Neural progenitor cell (in vitro differentiated cells): Measurements from ENCODE around the gene HPSE2. TPM values are rescaled to one million over a fixed set of nuclear protein-coding genes. Genes with fewer than 3 reads are reported as not detected.

ENCODE experiments used
- DNase-seq: peaks from one replicate; pipeline ENCODE4 v3.0.0-alpha.2; 2016; ENCODE audit warnings: low spot score
- H2AFZ ChIP-seq: fragments of 200-600 bp; sonication (generic); replicated peaks from 2 replicates; pipeline ENCODE4 v1.6.1; 2016; ENCODE audit warnings: antibody characterized with exemption
- H3F3A ChIP-seq: fragments of 200-600 bp; sonication (generic); 2 replicates; pipeline ENCODE4 v1.6.1; 2016; ENCODE audit warnings: antibody characterized with exemption, low read depth
- H3K27ac ChIP-seq: fragments of 200-600 bp; sonication (generic); 2 replicates; pipeline ENCODE4 v1.5.1; 2016; ENCODE audit warnings: mild to moderate bottlenecking
- H3K27me3 ChIP-seq: fragments of 200-600 bp; sonication (generic); 2 replicates; pipeline ENCODE4 v1.6.1; 2016; ENCODE audit warnings: mild to moderate bottlenecking, moderate library complexity
- H3K36me3 ChIP-seq: fragments of 200-600 bp; sonication (generic); 2 replicates; pipeline ENCODE4 v1.5.1; 2016
- H3K4me1 ChIP-seq: fragments of 200-600 bp; sonication (generic); 2 replicates; pipeline ENCODE4 v1.6.1; 2016; ENCODE audit warnings: mixed run types
- H3K4me2 ChIP-seq: fragments of 200-600 bp; sonication (generic); 2 replicates; pipeline ENCODE4 v1.6.1; 2016
- H3K4me3 ChIP-seq: fragments of 200-600 bp; sonication (generic); 2 replicates; pipeline ENCODE4 v1.5.1; 2016
- H3K79me2 ChIP-seq: fragments of 200-600 bp; sonication (generic); 2 replicates; pipeline ENCODE4 v1.6.1; 2016; ENCODE audit warnings: low read depth
- H3K9ac ChIP-seq: fragments of 200-600 bp; sonication (generic); 2 replicates; pipeline ENCODE4 v1.6.1; 2016
- H3K9me3 ChIP-seq: fragments of 200-600 bp; sonication (generic); 2 replicates; pipeline ENCODE4 v1.5.1; 2016; ENCODE audit warnings: low read depth
- H4K20me1 ChIP-seq: fragments of 200-600 bp; sonication (generic); 2 replicates; pipeline ENCODE4 v1.6.1; 2016; ENCODE audit warnings: low read depth
- H3K27ac Mint-ChIP-seq: 3 replicates; pipeline ENCODE4 v1.8.0; 2021; ENCODE audit warnings: mixed read lengths
- H3K27me3 Mint-ChIP-seq: 2 replicates; pipeline ENCODE4 v1.8.0; 2022; ENCODE audit warnings: low read depth, mild to moderate bottlenecking, inconsistent platforms, moderate library complexity, mixed read lengths; ENCODE audit not compliant: insufficient read depth
- H3K36me3 Mint-ChIP-seq: 3 replicates; pipeline ENCODE4 v1.8.0; 2021; ENCODE audit warnings: mixed read lengths
- H3K4me1 Mint-ChIP-seq: 3 replicates; pipeline ENCODE4 v1.8.0; 2021; ENCODE audit warnings: mixed read lengths
- H3K4me3 Mint-ChIP-seq: 3 replicates; pipeline ENCODE4 v1.8.0; 2021; ENCODE audit warnings: mild to moderate bottlenecking, moderate library complexity, mixed read lengths
- H3K9me3 Mint-ChIP-seq: 3 replicates; pipeline ENCODE4 v1.8.0; 2020; ENCODE audit warnings: mixed read lengths
- CTCF ChIP-seq: fragments of 200-600 bp; sonication (generic); IDR thresholded peaks from 2 replicates; pipeline ENCODE4 v1.5.1; 2017; ENCODE audit warnings: antibody characterized with exemption, mild to moderate bottlenecking
- EZH2 ChIP-seq: fragments of 200-600 bp; sonication (generic); IDR thresholded peaks from 2 replicates; pipeline ENCODE4 v1.6.1; 2017; ENCODE audit warnings: antibody characterized with exemption, mild to moderate bottlenecking, moderate library complexity
- EZH2phosphoT487 ChIP-seq: fragments of 200-600 bp; sonication (generic); IDR thresholded peaks from 2 replicates; pipeline ENCODE4 v1.6.1; 2017; ENCODE audit warnings: antibody characterized with exemption
- total RNA-seq: library from RNA; depleted of rRNA; stranded (reverse); fragments of >200 nt; gene quantifications from 2 replicates; pipeline ENCODE4 v1.2.3, GENCODE V29; 2015; ENCODE audit warnings: low replicate concordance

Gene HPSE2
- total RNA-seq, 1 donor from 2014 or later, result 3.4 TPM

- Histone ChIP-seq H3K4me3 (no peak overlapping the region), H3K4me2 (no peak overlapping the region), H3K79me2 (no peaks in the 10 kb centered on the region), H3F3A (no peaks in the 10 kb centered on the region), H3K9me3 (no peaks in the 10 kb centered on the region), H3K36me3 (no peaks in the 10 kb centered on the region), H3K9ac (no peak overlapping the region), H2AFZ (no peak overlapping the region), H4K20me1 (no peaks in the 10 kb centered on the region), H3K4me1 (no peaks in the 10 kb centered on the region), H3K27ac (no peak overlapping the region), H3K27me3 (no peaks in the 10 kb centered on the region)
- H3K4me3 Mint-ChIP-seq, result no peak overlapping the region
- TF ChIP-seq CTCF, result no peak
- TF ChIP-seq EZH2, result no peak
- no peaks in the 10 kb centered on the region for H3K36me3 Mint-ChIP-seq
- DNase-seq, result no peak
- no peaks in the 10 kb centered on the region for H3K27me3 Mint-ChIP-seq
- H3K4me1 Mint-ChIP-seq, result no peaks in the 10 kb centered on the region
- no peak overlapping the region for H3K27ac Mint-ChIP-seq
- H3K9me3 Mint-ChIP-seq, result no peaks in the 10 kb centered on the region
Measured at GRCh38 chr10:98486421-98486820, 749.2 kb downstream of the HPSE2 start.

- Mint-ChIP-seq H3K4me3 (no peak overlapping the region), H3K27me3 (no peaks in the 10 kb centered on the region)
Measured at GRCh38 chr10:98485959-98486358, 749.7 kb downstream of the HPSE2 start.

GRCh38 chr10:98483658-98484057 is 752.0 kb downstream of the HPSE2 start:
- Histone ChIP-seq H3F3A (no peaks in the 10 kb centered on the region), H3K79me2 (no peaks in the 10 kb centered on the region), H2AFZ (no peak overlapping the region), H3K27ac (no peak overlapping the region), H3K9me3 (no peaks in the 10 kb centered on the region), H3K4me3 (no peak overlapping the region), H3K36me3 (no peaks in the 10 kb centered on the region), H3K27me3 (no peaks in the 10 kb centered on the region), H3K9ac (no peak overlapping the region), H3K4me1 (no peaks in the 10 kb centered on the region), H3K4me2 (no peak overlapping the region), H4K20me1 (no peaks in the 10 kb centered on the region)
- no peaks in the 10 kb centered on the region for H3K27me3 Mint-ChIP-seq
- H3K4me1 Mint-ChIP-seq, result peaks cover 4% of the 10 kb centered on the region
- no peak overlapping the region for H3K27ac Mint-ChIP-seq
- H3K9me3 Mint-ChIP-seq, result no peaks in the 10 kb centered on the region
- no peak for TF ChIP-seq EZH2
- no peak for TF ChIP-seq CTCF
- no peak for TF ChIP-seq EZH2phosphoT487
- no peaks in the 10 kb centered on the region for H3K36me3 Mint-ChIP-seq
- no peak overlapping the region for H3K4me3 Mint-ChIP-seq
- DNase-seq, result no peak

More at GRCh38 chr10:98485959-98486358, 749.7 kb downstream of the HPSE2 start:
- no peak overlapping the region for H3K4me3 ChIP-seq
- no peak overlapping the region for H3K9ac ChIP-seq
- H3K27me3 ChIP-seq, result no peaks in the 10 kb centered on the region
- no peak overlapping the region for H3K27ac Mint-ChIP-seq
- no peaks in the 10 kb centered on the region for H3K4me1 ChIP-seq
- H3K36me3 Mint-ChIP-seq, result no peaks in the 10 kb centered on the region
- H3K9me3 Mint-ChIP-seq, result no peaks in the 10 kb centered on the region
- H3K4me2 ChIP-seq, result no peak overlapping the region
- H3K36me3 ChIP-seq, result no peaks in the 10 kb centered on the region
- no peak overlapping the region for H3K27ac ChIP-seq
- no peaks in the 10 kb centered on the region for H3F3A ChIP-seq
- H4K20me1 ChIP-seq, result no peaks in the 10 kb centered on the region
- TF ChIP-seq CTCF (no peak), EZH2 (no peak), EZH2phosphoT487 (no peak)
- no peak for DNase-seq
- no peaks in the 10 kb centered on the region for H3K4me1 Mint-ChIP-seq
- H2AFZ ChIP-seq, result no peak overlapping the region
- H3K79me2 ChIP-seq, result no peaks in the 10 kb centered on the region
- H3K9me3 ChIP-seq, result no peaks in the 10 kb centered on the region

- no peaks in the 10 kb centered on the region for H3K9me3 ChIP-seq
- no peak overlapping the region for H3K27ac ChIP-seq
- H3F3A ChIP-seq, result no peaks in the 10 kb centered on the region
- H3K36me3 ChIP-seq, result no peaks in the 10 kb centered on the region
- Mint-ChIP-seq H3K36me3 (no peaks in the 10 kb centered on the region), H3K27me3 (no peaks in the 10 kb centered on the region), H3K27ac (no peak overlapping the region), H3K4me1 (peaks cover 7% of the 10 kb centered on the region), H3K9me3 (peaks cover 3% of the 10 kb centered on the region), H3K4me3 (no peak overlapping the region)
- no peaks in the 10 kb centered on the region for H4K20me1 ChIP-seq
- no peak overlapping the region for H3K4me3 ChIP-seq
- H3K4me2 ChIP-seq, result no peak overlapping the region
- no peaks in the 10 kb centered on the region for H3K79me2 ChIP-seq
- H2AFZ ChIP-seq, result no peak overlapping the region
- TF ChIP-seq CTCF (no peak), EZH2 (no peak), EZH2phosphoT487 (no peak)
- no peak for DNase-seq
- H3K27me3 ChIP-seq, result no peaks in the 10 kb centered on the region
- no peaks in the 10 kb centered on the region for H3K4me1 ChIP-seq
- no peak overlapping the region for H3K9ac ChIP-seq
Measured at GRCh38 chr10:98482096-98482495, 753.6 kb downstream of the HPSE2 start.
